Smooth muscle cell (in vitro differentiated cells): ENCODE measurements around the gene QDPR. TPM values are rescaled to one million over a fixed set of nuclear protein-coding genes. Genes with fewer than 3 reads are reported as not detected.

ENCODE experiments used
- DNase-seq: peaks from one replicate; lab custom pipeline; 2025; ENCODE audit not compliant: unreplicated experiment; lab: John Stamatoyannopoulos, UW
- H2AFZ ChIP-seq: fragments of 200-600 bp; sonication (generic); 2 replicates; pipeline ENCODE4 v1.6.0; 2016; ENCODE audit warnings: antibody characterized with exemption, low read depth, mild to moderate bottlenecking
- H3F3A ChIP-seq: fragments of 200-600 bp; sonication (generic); 2 replicates; pipeline ENCODE4 v1.6.0; 2017; ENCODE audit warnings: antibody characterized with exemption, low read depth
- H3K27ac ChIP-seq: fragments of 200-600 bp; sonication (generic); 2 replicates; pipeline ENCODE4 v1.5.1; 2016; ENCODE audit warnings: low read depth, mild to moderate bottlenecking
- H3K27me3 ChIP-seq: fragments of 200-600 bp; sonication (generic); 2 replicates; pipeline ENCODE4 v1.6.1; 2016; ENCODE audit warnings: low read depth, mild to moderate bottlenecking
- H3K36me3 ChIP-seq: fragments of 200-600 bp; sonication (generic); 2 replicates; pipeline ENCODE4 v1.5.1; 2016; ENCODE audit warnings: low read depth
- H3K4me1 ChIP-seq: fragments of 200-600 bp; sonication (generic); 2 replicates; pipeline ENCODE4 v1.5.1; 2016; ENCODE audit warnings: low read depth
- H3K4me2 ChIP-seq: fragments of 200-600 bp; sonication (generic); 2 replicates; pipeline ENCODE4 v1.6.0; 2016; ENCODE audit warnings: mild to moderate bottlenecking
- H3K4me3 ChIP-seq: fragments of 200-600 bp; sonication (generic); 2 replicates; pipeline ENCODE4 v1.5.1; 2016; ENCODE audit warnings: mild to moderate bottlenecking
- H3K79me2 ChIP-seq: fragments of 200-600 bp; sonication (generic); 2 replicates; pipeline ENCODE4 v1.6.0; 2016; ENCODE audit warnings: low read depth, mild to moderate bottlenecking
- H3K9ac ChIP-seq: fragments of 200-600 bp; sonication (generic); 2 replicates; pipeline ENCODE4 v1.6.0; 2016; ENCODE audit warnings: low read depth
- H3K9me3 ChIP-seq: fragments of 200-600 bp; sonication (generic); replicated peaks from 2 replicates; pipeline ENCODE4 v1.5.1; 2016; ENCODE audit warnings: low read depth
- H4K20me1 ChIP-seq: fragments of 200-600 bp; sonication (generic); 2 replicates; pipeline ENCODE4 v1.6.0; 2016; ENCODE audit warnings: low read depth
- CTCF ChIP-seq: fragments of 200-600 bp; sonication (generic); IDR thresholded peaks from 2 replicates; pipeline ENCODE4 v1.5.1; 2017; ENCODE audit warnings: borderline replicate concordance, mild to moderate bottlenecking, antibody characterized with exemption; ENCODE audit not compliant: insufficient read depth, poor library complexity, severe bottlenecking
- WGBS: methylation state at CpG from one replicate; pipeline ENCODE4 v1.1.7; 2016; ENCODE audit warnings: low lambda C conversion rate; 5-methylcytosine and 5-hydroxymethylcytosine counted together
- polyA plus RNA-seq: library from polyadenylated mRNA; unstranded; fragments of >200 nt; fragmentation: Nextera tagmentation; extraction: Ambion mirVana; gene quantifications from 2 replicates; pipeline ENCODE4 v1.2.1, GENCODE V29; 2016
- total RNA-seq: library from RNA; depleted of rRNA; stranded (reverse); fragments of >200 nt; gene quantifications from 2 replicates; pipeline ENCODE4 v1.2.3, GENCODE V29; 2014

QDPR gene
- total and polyA plus RNA-seq, 2 experiments from 2014 or later, result 27.5 to 34.8 TPM

GRCh38 chr4:17477774-17478472, 34.0 kb downstream of the QDPR start:
- H3K27ac ChIP-seq, result no peak overlapping the region
- DNase-seq, result no peak
- H3K4me1 ChIP-seq, result no peaks in the 10 kb centered on the region
- H3K9ac ChIP-seq, result no peak overlapping the region
- no peaks in the 10 kb centered on the region for H3F3A ChIP-seq
- no peaks in the 10 kb centered on the region for H3K27me3 ChIP-seq
- H3K4me2 ChIP-seq, result no peak overlapping the region
- no peaks in the 10 kb centered on the region for H3K79me2 ChIP-seq
- no peak overlapping the region for H2AFZ ChIP-seq
- H4K20me1 ChIP-seq, result no peaks in the 10 kb centered on the region
- H3K9me3 ChIP-seq, result no peaks in the 10 kb centered on the region
- no peak for TF ChIP-seq CTCF
- WGBS, result 87% methylated on average over 9 of the region's 9 CpGs
- H3K36me3 ChIP-seq, result no peaks in the 10 kb centered on the region
- no peak overlapping the region for H3K4me3 ChIP-seq

- H3K36me3 ChIP-seq, result no peaks in the 10 kb centered on the region
- WGBS, result 92% methylated on average over 3 of the region's 3 CpGs
Observed at GRCh38 chr4:17476853-17477252, 35.0 kb downstream of the QDPR start.

GRCh38 chr4:17475481-17475880, 36.4 kb downstream of the QDPR start:
- DNase-seq, result no peak

More at GRCh38 chr4:17476853-17477252, 35.0 kb downstream of the QDPR start:
- no peaks in the 10 kb centered on the region for H3K4me1 ChIP-seq
- no peaks in the 10 kb centered on the region for H3K9me3 ChIP-seq
- H4K20me1 ChIP-seq, result no peaks in the 10 kb centered on the region
- no peaks in the 10 kb centered on the region for H3K27me3 ChIP-seq
- no peak overlapping the region for H3K9ac ChIP-seq
- DNase-seq, result no peak
- H3K4me2 ChIP-seq, result no peak overlapping the region
- no peak overlapping the region for H3K27ac ChIP-seq
- H3K4me3 ChIP-seq, result no peak overlapping the region
- no peak for TF ChIP-seq CTCF
- H2AFZ ChIP-seq, result no peak overlapping the region
- no peaks in the 10 kb centered on the region for H3F3A ChIP-seq
- H3K79me2 ChIP-seq, result no peaks in the 10 kb centered on the region

More at GRCh38 chr4:17475481-17475880, 36.4 kb downstream of the QDPR start:
- Histone ChIP-seq H3K36me3 (no peaks in the 10 kb centered on the region), H3K4me1 (no peaks in the 10 kb centered on the region), H3F3A (no peaks in the 10 kb centered on the region), H3K9ac (no peak overlapping the region), H3K4me2 (no peak overlapping the region), H3K79me2 (no peaks in the 10 kb centered on the region), H3K4me3 (no peak overlapping the region), H3K27ac (no peak overlapping the region), H3K27me3 (no peaks in the 10 kb centered on the region), H2AFZ (no peak overlapping the region), H4K20me1 (no peaks in the 10 kb centered on the region), H3K9me3 (no peaks in the 10 kb centered on the region)
- no peak for TF ChIP-seq CTCF
